ENCODE data around the gene BRPF1.

BRPF1 gene

DNA sequence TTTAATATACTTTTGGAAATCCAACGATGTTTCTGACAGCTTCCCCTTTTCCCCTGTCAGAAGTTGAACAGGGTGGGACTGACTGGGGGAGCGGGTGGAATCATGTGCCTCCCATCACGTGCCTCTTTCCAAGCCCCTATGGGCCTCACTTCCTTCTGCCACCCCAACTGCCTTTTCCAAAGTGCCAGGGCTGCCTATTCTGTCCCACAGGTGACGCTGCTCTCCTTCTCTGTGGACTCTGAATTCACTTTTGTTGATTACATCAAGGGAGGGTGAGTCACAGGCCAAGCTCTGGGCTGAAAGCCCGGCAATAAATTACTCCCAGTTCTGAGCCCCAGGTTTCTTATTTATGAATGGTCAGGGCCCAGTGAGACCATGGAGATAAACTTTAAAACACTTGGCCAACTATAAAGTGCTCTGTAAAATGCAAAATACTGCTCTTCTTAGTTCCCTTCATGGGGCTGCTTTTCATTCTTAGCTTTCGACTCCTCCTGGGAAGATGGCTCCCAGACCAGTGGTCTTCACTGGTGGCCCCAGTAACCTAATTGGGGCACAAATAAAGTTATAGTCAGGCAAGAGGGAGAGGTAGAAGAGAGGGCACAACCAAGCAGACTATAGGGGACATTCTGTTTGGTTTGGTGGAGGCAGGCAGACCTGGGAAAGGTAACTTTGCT, 15.6 kb upstream of the BRPF1 start:
- Histone ChIP-seq H3K4me1 (ENCODE audit: control insufficient read depth in 1 of 2, insufficient read depth in 2 of 2, low read length in 2 of 2) (peaks cover 8 to 12% of the 10 kb centered on the region in 2 donors), H3K9me3 (ENCODE audit: control insufficient read depth in 1 of 2, low read length in 2 of 2) (no peaks in the 10 kb centered on the region), H3K4me3 (ENCODE audit: low read depth in 1 of 2, low read length in 2 of 2) (no peak overlapping the region), H3K27ac (ENCODE audit: low read depth, low read length) (no peak overlapping the region), H3K9ac (ENCODE audit: low read depth in 1 of 2, low read length in 2 of 2) (peak overlapping the region; percentile 12 to 32), H3K27me3 (ENCODE audit: control insufficient read depth in 1 of 2, insufficient read depth in 2 of 2, low read length in 2 of 2) (no peaks in the 10 kb centered on the region), H3K36me3 (ENCODE audit: control insufficient read depth in 1 of 2, insufficient read depth in 2 of 2, low read length in 2 of 2) (no peaks in the 10 kb centered on the region)

DNA sequence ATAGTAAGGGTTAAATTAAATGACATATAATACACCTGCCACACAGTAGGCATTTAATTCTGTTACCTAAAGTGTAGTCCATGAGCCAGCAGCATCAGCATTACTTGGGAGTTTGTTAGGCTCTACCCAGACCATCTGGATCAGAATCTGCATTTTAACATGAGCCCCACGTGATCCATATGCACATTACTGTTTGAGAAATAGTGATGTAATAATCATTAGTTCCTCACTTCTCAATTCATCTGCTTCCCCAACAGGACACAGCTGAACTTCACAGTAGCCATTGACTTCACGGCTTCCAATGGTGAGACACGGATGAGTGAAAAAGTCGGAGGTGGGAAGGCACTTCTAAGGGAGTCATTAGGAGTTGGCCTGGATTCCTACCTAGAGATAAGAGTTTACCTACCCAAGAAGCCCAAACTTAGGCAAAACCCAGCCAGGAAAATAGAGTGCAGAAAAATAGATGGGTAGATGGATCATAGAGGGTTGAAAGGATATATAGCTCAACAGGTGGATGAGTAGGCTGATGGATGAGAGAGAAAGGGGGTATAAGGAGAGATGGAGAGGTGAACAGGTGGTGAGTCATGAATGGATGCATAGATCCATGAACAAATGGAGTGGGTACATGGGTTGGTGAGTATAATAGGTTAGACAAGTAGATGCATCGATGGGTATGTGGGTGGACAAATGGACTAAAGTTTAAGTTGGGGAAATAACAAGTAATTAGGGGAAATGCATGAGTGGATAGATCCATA, 14.6 kb upstream of the BRPF1 start:
- H3K27me3 ChIP-seq (ENCODE audit: control insufficient read depth in 1 of 2, insufficient read depth in 2 of 2, low read length in 2 of 2), result no peaks in the 10 kb centered on the region
- peaks cover 8 to 12% of the 10 kb centered on the region in 2 donors for H3K4me1 ChIP-seq (ENCODE audit: control insufficient read depth in 1 of 2, insufficient read depth in 2 of 2, low read length in 2 of 2)
- no peak overlapping the region for H3K4me3 ChIP-seq (ENCODE audit: low read depth in 1 of 2, low read length in 2 of 2)
- no peak overlapping the region for H3K27ac ChIP-seq (ENCODE audit: low read depth, low read length)
- H3K9ac ChIP-seq (ENCODE audit: low read depth in 1 of 2, low read length in 2 of 2), result no peak overlapping the region
- no peaks in the 10 kb centered on the region for H3K9me3 ChIP-seq (ENCODE audit: control insufficient read depth in 1 of 2, low read length in 2 of 2)
- no peaks in the 10 kb centered on the region for H3K36me3 ChIP-seq (ENCODE audit: control insufficient read depth in 1 of 2, insufficient read depth in 2 of 2, low read length in 2 of 2)

DNA sequence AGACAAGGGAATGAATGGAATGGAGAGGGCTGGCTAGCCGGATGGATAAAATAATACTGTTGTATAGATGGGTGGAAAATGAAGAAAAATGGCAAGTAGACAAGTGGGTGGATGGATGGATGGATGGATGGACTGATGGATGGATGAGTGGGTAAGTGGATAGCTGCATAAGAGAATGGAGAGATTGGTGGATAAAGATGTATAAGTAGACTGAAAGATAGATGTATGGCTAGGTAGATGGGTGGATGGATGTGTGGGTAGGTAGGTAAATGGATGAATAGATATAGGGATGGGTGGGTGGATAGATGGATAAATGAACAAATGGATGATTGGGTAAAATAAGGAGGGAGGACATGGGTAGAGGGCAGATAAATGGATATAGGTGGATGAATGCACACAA, 14.0 kb upstream of the BRPF1 start:
- H3K27ac ChIP-seq (ENCODE audit: low read depth, low read length), result no peak overlapping the region
- no peaks in the 10 kb centered on the region for H3K9me3 ChIP-seq (ENCODE audit: control insufficient read depth in 1 of 2, low read length in 2 of 2)
- H3K36me3 ChIP-seq (ENCODE audit: control insufficient read depth in 1 of 2, insufficient read depth in 2 of 2, low read length in 2 of 2), result no peaks in the 10 kb centered on the region
- peaks cover 8 to 12% of the 10 kb centered on the region in 2 donors for H3K4me1 ChIP-seq (ENCODE audit: control insufficient read depth in 1 of 2, insufficient read depth in 2 of 2, low read length in 2 of 2)
- H3K9ac ChIP-seq (ENCODE audit: low read depth in 1 of 2, low read length in 2 of 2), result no peak overlapping the region
- no peak overlapping the region for H3K4me3 ChIP-seq (ENCODE audit: low read depth in 1 of 2, low read length in 2 of 2)
- H3K27me3 ChIP-seq (ENCODE audit: control insufficient read depth in 1 of 2, insufficient read depth in 2 of 2, low read length in 2 of 2), result no peaks in the 10 kb centered on the region

DNA sequence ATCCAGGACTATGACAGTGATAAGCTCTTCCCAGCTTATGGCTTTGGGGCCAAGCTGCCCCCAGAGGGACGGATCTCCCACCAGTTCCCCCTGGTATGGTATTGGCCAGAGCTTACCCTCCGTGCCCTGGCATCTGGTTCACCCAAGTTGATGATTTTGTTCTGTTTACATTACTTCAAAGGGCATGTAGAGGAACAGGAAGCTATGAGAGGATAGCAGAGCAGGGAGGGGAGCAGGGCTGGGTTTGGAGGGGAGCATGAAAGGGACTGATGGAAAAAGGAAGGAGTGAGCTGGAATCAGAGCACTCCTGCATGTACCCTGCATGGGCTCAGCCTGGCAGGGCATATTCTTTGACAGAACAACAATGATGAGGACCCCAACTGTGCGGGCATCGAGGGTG, 13.4 kb upstream of the BRPF1 start:
- Histone ChIP-seq H3K4me1 (ENCODE audit: control insufficient read depth in 1 of 2, insufficient read depth in 2 of 2, low read length in 2 of 2) (peaks cover 8 to 12% of the 10 kb centered on the region in 2 donors), H3K27ac (ENCODE audit: low read depth, low read length) (no peak overlapping the region), H3K36me3 (ENCODE audit: control insufficient read depth in 1 of 2, insufficient read depth in 2 of 2, low read length in 2 of 2) (no peaks in the 10 kb centered on the region), H3K9ac (ENCODE audit: low read depth in 1 of 2, low read length in 2 of 2) (no peak overlapping the region), H3K27me3 (ENCODE audit: control insufficient read depth in 1 of 2, insufficient read depth in 2 of 2, low read length in 2 of 2) (no peaks in the 10 kb centered on the region), H3K4me3 (ENCODE audit: low read depth in 1 of 2, low read length in 2 of 2) (no peak overlapping the region), H3K9me3 (ENCODE audit: control insufficient read depth in 1 of 2, low read length in 2 of 2) (no peaks in the 10 kb centered on the region)

DNA sequence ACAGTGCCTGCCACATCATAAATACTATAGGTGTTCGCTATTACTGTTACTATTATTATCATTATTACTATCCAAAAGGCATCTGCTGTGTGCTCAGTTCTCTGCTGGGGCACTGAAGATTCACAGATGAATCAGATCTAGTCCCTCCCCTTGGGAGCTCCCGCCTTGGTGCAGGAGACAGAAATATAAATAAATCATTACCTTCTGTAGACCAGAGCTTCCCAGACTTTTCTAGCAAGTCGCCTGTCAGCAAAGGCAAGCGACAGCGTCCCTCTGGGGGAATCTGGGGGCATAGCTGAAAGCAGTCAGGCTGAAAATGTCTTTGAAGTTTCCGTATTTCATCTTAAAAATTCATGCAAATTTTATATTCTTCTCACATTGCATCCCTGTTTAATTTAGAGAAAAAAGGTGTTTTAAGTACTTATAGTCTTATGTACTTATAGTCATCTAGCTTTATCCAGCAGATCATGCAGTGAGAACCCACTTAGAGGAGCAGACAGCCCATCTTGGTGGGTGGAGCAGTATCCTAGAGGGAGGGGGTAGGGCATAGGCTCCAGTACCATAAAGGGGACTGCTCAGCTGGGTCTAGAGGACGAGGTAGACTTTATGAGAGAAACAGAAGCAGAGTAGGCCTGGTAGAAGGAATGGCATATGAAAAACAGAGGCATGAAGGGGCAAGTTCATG, 10.4 kb upstream of the BRPF1 start:
- H3K27me3 ChIP-seq (ENCODE audit: control insufficient read depth in 1 of 2, insufficient read depth in 2 of 2, low read length in 2 of 2), result no peaks in the 10 kb centered on the region
- no peaks in the 10 kb centered on the region for H3K36me3 ChIP-seq (ENCODE audit: control insufficient read depth in 1 of 2, insufficient read depth in 2 of 2, low read length in 2 of 2)
- H3K4me3 ChIP-seq (ENCODE audit: low read depth in 1 of 2, low read length in 2 of 2), result no peak overlapping the region
- peaks cover 0 to under 1% of the 10 kb centered on the region in 2 donors for H3K4me1 ChIP-seq (ENCODE audit: control insufficient read depth in 1 of 2, insufficient read depth in 2 of 2, low read length in 2 of 2)
- H3K9me3 ChIP-seq (ENCODE audit: control insufficient read depth in 1 of 2, low read length in 2 of 2), result no peaks in the 10 kb centered on the region
- H3K27ac ChIP-seq (ENCODE audit: low read depth, low read length), result no peak overlapping the region
- H3K9ac ChIP-seq (ENCODE audit: low read depth in 1 of 2, low read length in 2 of 2), result no peak overlapping the region

DNA sequence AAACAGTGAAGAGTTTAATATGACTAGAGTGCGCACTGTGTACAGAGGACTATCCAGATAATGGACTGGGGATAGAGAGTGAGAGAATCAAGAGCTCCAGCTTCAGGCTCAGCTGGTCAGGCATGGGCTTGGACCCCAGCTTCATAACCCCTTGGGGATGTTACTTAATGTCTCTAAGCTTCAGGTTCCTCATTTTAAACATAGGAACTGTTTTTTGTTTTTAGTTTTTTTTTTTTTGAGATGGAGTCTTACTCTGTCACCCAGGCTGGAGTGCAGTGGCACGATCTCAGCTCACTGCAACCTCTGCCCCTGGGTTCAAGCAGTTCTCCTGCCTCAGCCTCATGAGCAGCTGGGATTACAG, 9.9 kb upstream of the BRPF1 start:
- Histone ChIP-seq H3K4me1 (ENCODE audit: control insufficient read depth in 1 of 2, insufficient read depth in 2 of 2, low read length in 2 of 2) (no peaks in the 10 kb centered on the region), H3K9me3 (ENCODE audit: control insufficient read depth in 1 of 2, low read length in 2 of 2) (no peaks in the 10 kb centered on the region), H3K27ac (ENCODE audit: low read depth, low read length) (no peak overlapping the region), H3K9ac (ENCODE audit: low read depth in 1 of 2, low read length in 2 of 2) (no peak overlapping the region), H3K36me3 (ENCODE audit: control insufficient read depth in 1 of 2, insufficient read depth in 2 of 2, low read length in 2 of 2) (no peaks in the 10 kb centered on the region), H3K27me3 (ENCODE audit: control insufficient read depth in 1 of 2, insufficient read depth in 2 of 2, low read length in 2 of 2) (no peaks in the 10 kb centered on the region), H3K4me3 (ENCODE audit: low read depth in 1 of 2, low read length in 2 of 2) (no peak overlapping the region)

DNA sequence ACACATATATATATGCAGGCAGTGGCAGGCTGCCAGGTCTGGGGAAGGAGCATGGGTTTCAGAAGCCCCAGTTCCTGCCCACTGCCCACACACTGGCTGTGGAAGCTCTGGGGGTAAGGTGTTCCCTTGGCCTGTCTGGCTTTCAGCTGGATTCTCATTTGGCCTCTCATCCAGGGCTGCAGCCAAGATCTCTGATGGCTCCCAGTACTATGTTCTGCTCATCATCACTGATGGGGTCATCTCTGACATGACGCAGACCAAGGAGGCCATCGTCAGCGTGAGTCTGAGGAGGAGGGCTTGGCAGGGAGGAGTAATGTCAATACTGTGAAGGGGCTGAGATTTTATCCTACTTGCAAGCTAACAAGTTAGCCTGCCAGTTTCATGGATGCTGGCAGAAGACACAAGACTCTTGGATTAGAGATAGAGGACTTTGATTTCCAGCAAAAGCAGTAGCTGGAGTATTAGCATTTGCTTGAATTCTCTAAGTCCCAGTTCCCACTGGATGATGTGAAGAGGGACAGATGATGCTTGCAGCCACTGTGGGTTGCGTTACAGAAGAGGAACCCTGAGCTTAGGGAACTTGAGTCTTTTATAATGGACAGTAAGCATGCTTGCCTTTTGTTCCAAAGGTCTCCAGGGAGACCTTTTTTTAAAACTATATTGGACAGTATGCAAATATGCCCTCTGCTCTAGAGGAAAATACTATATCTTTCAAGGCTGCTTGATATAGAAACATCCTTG, 5.6 kb upstream of the BRPF1 start:
- H3K27ac ChIP-seq (ENCODE audit: low read depth, low read length), result no peak overlapping the region
- H3K4me3 ChIP-seq (ENCODE audit: low read depth in 1 of 2, low read length in 2 of 2), result no peak overlapping the region
- no peaks in the 10 kb centered on the region for H3K36me3 ChIP-seq (ENCODE audit: control insufficient read depth in 1 of 2, insufficient read depth in 2 of 2, low read length in 2 of 2)
- no peaks in the 10 kb centered on the region for H3K27me3 ChIP-seq (ENCODE audit: control insufficient read depth in 1 of 2, insufficient read depth in 2 of 2, low read length in 2 of 2)
- H3K9me3 ChIP-seq (ENCODE audit: control insufficient read depth in 1 of 2, low read length in 2 of 2), result no peaks in the 10 kb centered on the region
- H3K4me1 ChIP-seq (ENCODE audit: control insufficient read depth in 1 of 2, insufficient read depth in 2 of 2, low read length in 2 of 2), result peaks cover 0 to 4% of the 10 kb centered on the region in 2 donors
- no peak overlapping the region for H3K9ac ChIP-seq (ENCODE audit: low read depth in 1 of 2, low read length in 2 of 2)

DNA sequence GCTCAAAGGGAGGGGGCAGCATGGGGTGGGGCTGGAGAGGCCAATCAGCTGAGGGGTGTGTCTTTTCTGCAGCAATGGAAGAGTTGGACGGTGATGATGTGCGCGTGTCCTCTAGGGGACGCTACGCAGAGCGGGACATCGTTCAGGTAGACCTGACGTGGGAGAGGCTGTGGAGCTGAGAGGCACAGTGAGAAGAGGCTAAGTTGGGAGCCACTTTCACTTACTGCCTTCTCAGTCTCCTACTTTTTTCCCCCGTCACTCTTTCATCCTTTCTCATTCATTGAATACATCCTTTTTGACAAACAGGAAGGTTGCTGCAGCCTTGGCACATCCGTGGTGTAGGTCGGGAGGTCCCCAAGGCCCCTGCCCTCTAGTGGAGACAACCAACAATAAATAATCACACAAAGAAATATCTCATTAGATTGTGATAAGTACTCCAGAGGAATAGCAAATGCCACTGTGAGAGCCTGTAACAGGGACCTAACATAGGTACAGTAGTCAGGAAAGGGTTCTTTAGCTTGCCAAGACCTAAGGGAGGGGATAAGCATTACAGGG, 4.4 kb upstream of the BRPF1 start:
- Histone ChIP-seq H3K9ac (ENCODE audit: low read depth in 1 of 2, low read length in 2 of 2) (no peak overlapping the region), H3K27ac (ENCODE audit: low read depth, low read length) (no peak overlapping the region), H3K4me3 (ENCODE audit: low read depth in 1 of 2, low read length in 2 of 2) (peak overlapping the region in 1 of 2 donors; percentile 40), H3K27me3 (ENCODE audit: control insufficient read depth in 1 of 2, insufficient read depth in 2 of 2, low read length in 2 of 2) (no peaks in the 10 kb centered on the region), H3K4me1 (ENCODE audit: control insufficient read depth in 1 of 2, insufficient read depth in 2 of 2, low read length in 2 of 2) (peaks cover under 1 to 4% of the 10 kb centered on the region in 2 donors), H3K9me3 (ENCODE audit: control insufficient read depth in 1 of 2, low read length in 2 of 2) (no peaks in the 10 kb centered on the region), H3K36me3 (ENCODE audit: control insufficient read depth in 1 of 2, insufficient read depth in 2 of 2, low read length in 2 of 2) (no peaks in the 10 kb centered on the region)

DNA sequence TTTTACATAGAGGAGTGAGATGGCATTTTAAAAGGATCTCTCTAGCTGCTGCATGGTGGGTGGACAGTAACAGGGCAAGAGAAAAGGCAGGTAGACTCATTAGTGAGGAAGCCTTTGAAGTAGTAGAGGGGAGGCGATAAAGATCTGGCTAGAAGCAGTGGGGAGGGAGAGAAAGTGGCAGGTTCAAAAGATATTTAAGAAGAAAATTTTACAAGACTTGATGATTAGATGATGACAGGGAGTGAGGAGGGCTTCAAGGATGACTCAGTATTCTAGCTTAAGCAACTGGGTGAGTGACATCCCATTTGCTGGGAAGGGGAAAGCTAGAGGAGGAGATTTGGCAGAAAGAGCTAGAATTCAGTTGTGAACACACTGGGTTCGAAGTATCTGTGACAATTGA, 3.8 kb upstream of the BRPF1 start:
- Histone ChIP-seq H3K36me3 (ENCODE audit: control insufficient read depth in 1 of 2, insufficient read depth in 2 of 2, low read length in 2 of 2) (no peaks in the 10 kb centered on the region), H3K4me3 (ENCODE audit: low read depth in 1 of 2, low read length in 2 of 2) (no peak overlapping the region), H3K27me3 (ENCODE audit: control insufficient read depth in 1 of 2, insufficient read depth in 2 of 2, low read length in 2 of 2) (no peaks in the 10 kb centered on the region), H3K27ac (ENCODE audit: low read depth, low read length) (no peak overlapping the region), H3K9me3 (ENCODE audit: control insufficient read depth in 1 of 2, low read length in 2 of 2) (no peaks in the 10 kb centered on the region), H3K4me1 (ENCODE audit: control insufficient read depth in 1 of 2, insufficient read depth in 2 of 2, low read length in 2 of 2) (peaks cover 7 to 8% of the 10 kb centered on the region in 2 donors), H3K9ac (ENCODE audit: low read depth in 1 of 2, low read length in 2 of 2) (no peak overlapping the region)
